KMS-11 (cell line): ENCODE measurements around the gene GTF2F2.

Source experiments
- H2AFZ ChIP-seq: fragments of 200-600 bp; sonication (generic); 2 replicates; pipeline ENCODE4 v1.6.1; 2016; ENCODE audit warnings: antibody characterized with exemption, mixed run types, low read depth
- H3K27ac ChIP-seq: fragments of 200-600 bp; sonication (generic); 2 replicates; pipeline ENCODE4 v1.6.1; 2016; ENCODE audit warnings: mild to moderate bottlenecking, mixed run types
- H3K27me3 ChIP-seq: fragments of 200-600 bp; sonication (generic); 2 replicates; pipeline ENCODE4 v1.6.1; 2017; ENCODE audit warnings: mild to moderate bottlenecking, low read depth, mixed run types, moderate library complexity; ENCODE audit not compliant: insufficient read depth
- H3K36me3 ChIP-seq: fragments of 200-600 bp; sonication (generic); 2 replicates; pipeline ENCODE4 v1.6.1; 2017; ENCODE audit warnings: mild to moderate bottlenecking, mixed run types; ENCODE audit not compliant: insufficient read depth
- H3K4me1 ChIP-seq: fragments of 200-600 bp; sonication (generic); 2 replicates; pipeline ENCODE4 v1.6.1; 2016; ENCODE audit warnings: mild to moderate bottlenecking, low read depth, mixed run types; ENCODE audit not compliant: poor library complexity, severe bottlenecking
- H3K4me2 ChIP-seq: fragments of 200-600 bp; sonication (generic); 2 replicates; pipeline ENCODE4 v1.7.0; 2016; ENCODE audit warnings: mild to moderate bottlenecking, mixed run types
- H3K4me3 ChIP-seq: fragments of 200-600 bp; sonication (generic); IDR thresholded peaks from 2 replicates; pipeline ENCODE4 v1.6.1; 2017; ENCODE audit warnings: low read depth, low read length, mixed read lengths; ENCODE audit not compliant: insufficient read depth
- H3K79me2 ChIP-seq: fragments of 200-600 bp; sonication (generic); 2 replicates; pipeline ENCODE4 v1.6.1; 2016; ENCODE audit warnings: low read depth, mixed run types; ENCODE audit not compliant: insufficient read depth
- H3K9ac ChIP-seq: fragments of 200-600 bp; sonication (generic); 2 replicates; pipeline ENCODE4 v1.6.1; 2016; ENCODE audit warnings: mild to moderate bottlenecking, mixed run types
- H4K20me1 ChIP-seq: fragments of 200-600 bp; sonication (generic); 2 replicates; pipeline ENCODE4 v1.6.1; 2016; ENCODE audit warnings: mild to moderate bottlenecking, mixed run types; ENCODE audit not compliant: insufficient read depth
- CTCF ChIP-seq: fragments of 200-600 bp; sonication (generic); conservative IDR thresholded peaks from 2 replicates; pipeline ENCODE4 v1.6.1; 2017; ENCODE audit warnings: low read depth, mild to moderate bottlenecking, antibody characterized with exemption, low read length, moderate library complexity, mixed read lengths

GTF2F2 gene

GRCh38 chr13:45229172-45229571, 108.9 kb downstream of the GTF2F2 start:
- Histone ChIP-seq H3K27ac (no peak overlapping the region), H3K4me2 (no peak overlapping the region), H3K79me2 (no peaks in the 10 kb centered on the region), H2AFZ (no peak overlapping the region), H3K4me1 (no peaks in the 10 kb centered on the region), H3K4me3 (no peak overlapping the region), H4K20me1 (no peaks in the 10 kb centered on the region), H3K27me3 (no peaks in the 10 kb centered on the region), H3K9ac (no peak overlapping the region), H3K36me3 (no peaks in the 10 kb centered on the region)
- TF ChIP-seq CTCF, result no peak

GRCh38 chr13:45231305-45231704, 111.0 kb downstream of the GTF2F2 start:
- Histone ChIP-seq H3K9ac (no peak overlapping the region), H2AFZ (no peak overlapping the region), H4K20me1 (no peaks in the 10 kb centered on the region), H3K27me3 (no peaks in the 10 kb centered on the region), H3K79me2 (no peaks in the 10 kb centered on the region), H3K4me1 (no peaks in the 10 kb centered on the region), H3K36me3 (no peaks in the 10 kb centered on the region), H3K27ac (no peak overlapping the region), H3K4me2 (no peak overlapping the region), H3K4me3 (no peak overlapping the region)
- TF ChIP-seq CTCF, result no peak

GRCh38 chr13:45231722-45232121, 111.4 kb downstream of the GTF2F2 start:
- Histone ChIP-seq H3K4me1 (no peaks in the 10 kb centered on the region), H3K9ac (no peak overlapping the region), H3K4me2 (no peak overlapping the region), H3K79me2 (no peaks in the 10 kb centered on the region), H3K36me3 (no peaks in the 10 kb centered on the region), H3K27me3 (no peaks in the 10 kb centered on the region), H3K4me3 (no peak overlapping the region), H3K27ac (no peak overlapping the region), H2AFZ (no peak overlapping the region), H4K20me1 (no peaks in the 10 kb centered on the region)
- no peak for TF ChIP-seq CTCF

DNA sequence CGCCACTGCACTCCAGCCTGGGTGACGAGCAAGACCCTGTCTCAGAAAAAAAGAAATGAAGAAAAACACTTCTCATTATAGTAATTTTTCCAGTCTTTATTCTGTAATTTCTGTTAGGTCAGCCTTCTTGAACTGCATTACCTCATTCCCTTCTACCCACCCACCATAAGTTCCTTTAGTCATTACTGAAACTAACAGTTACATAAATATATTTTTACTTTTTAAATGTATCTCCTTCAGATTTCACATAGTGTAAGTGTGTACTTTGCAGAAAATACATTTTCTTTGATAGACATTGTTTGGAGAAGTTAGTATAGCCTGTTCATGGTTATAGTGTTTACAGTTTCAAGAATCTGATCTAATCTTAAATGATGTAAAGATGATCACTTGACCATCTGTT, 112.3 kb downstream of the GTF2F2 start:
- no peak for TF ChIP-seq CTCF
- no peak overlapping the region for H3K4me2 ChIP-seq
- no peak overlapping the region for H2AFZ ChIP-seq
- H3K4me1 ChIP-seq, result no peaks in the 10 kb centered on the region
- no peaks in the 10 kb centered on the region for H3K36me3 ChIP-seq
- no peaks in the 10 kb centered on the region for H4K20me1 ChIP-seq
- H3K9ac ChIP-seq, result no peak overlapping the region
- H3K27ac ChIP-seq, result no peak overlapping the region
- H3K4me3 ChIP-seq, result no peak overlapping the region
- no peaks in the 10 kb centered on the region for H3K79me2 ChIP-seq
- no peaks in the 10 kb centered on the region for H3K27me3 ChIP-seq
